Ovary (tissue), 3 donors: ENCODE measurements around the gene EFCAB6.

ENCODE experiments used
- CTCF ChIP-seq, 3 donors: fragments of 450-650 bp in 2 of 3; fragments of 200-600 bp in 1 of 3; IDR thresholded peaks; one replicate each; pipeline versions ENCODE4 v1.5.1 to v1.8.0; 2016 to 2022; ENCODE audit warnings: antibody characterized with exemption in 3 of 3, mild to moderate bottlenecking in 1 of 3
- POLR2A ChIP-seq: fragments of 450-650 bp; IDR thresholded peaks from one replicate; pipeline ENCODE4 v1.6.1; 2017; ENCODE audit warnings: antibody characterized with exemption, mild to moderate bottlenecking, moderate library complexity
- donor health status: DM: no; HTN: no; CAD: no.

GRCh38 chr22:43707648-43708047 is 104.5 kb downstream of the EFCAB6 start:
- no peak for TF ChIP-seq CTCF (IDR thresholded peaks at IDR 0.05)
- TF ChIP-seq POLR2A = no peak
